Measurements from ENCODE around the gene MAP2K5.

- TF ChIP-seq CTCF (IDR thresholded peaks at IDR 0.05) (no peak), POLR2A (IDR thresholded peaks at IDR 0.05) (no peak)
These were observed 244.1 kb downstream of the MAP2K5 start for GRCh38 chr15:67786646-67787045.
